ENCODE measurements around the gene ST6GALNAC3.

The ST6GALNAC3 gene

GRCh38 chr1:76247261-76247852 lies 172.8 kb downstream of the ST6GALNAC3 start:
- no peak for DNase-seq (ENCODE audit: low read depth)

GRCh38 chr1:76250271-76250670 lies 175.7 kb downstream of the ST6GALNAC3 start:
- no peak for DNase-seq (ENCODE audit: low read depth)

GRCh38 chr1:76252431-76252830 lies 177.9 kb downstream of the ST6GALNAC3 start:
- DNase-seq (ENCODE audit: low read depth): no peak

GRCh38 chr1:76254104-76255030 lies 179.8 kb downstream of the ST6GALNAC3 start:
- DNase-seq (ENCODE audit: low read depth): no peak

- no peak for DNase-seq (ENCODE audit: low read depth)
Measured at GRCh38 chr1:76256289-76257223, 182.0 kb downstream of the ST6GALNAC3 start.

- DNase-seq (ENCODE audit: low read depth): no peak
Measured at GRCh38 chr1:76257823-76258222, 183.3 kb downstream of the ST6GALNAC3 start.

GRCh38 chr1:76259270-76259669 lies 184.7 kb downstream of the ST6GALNAC3 start:
- DNase-seq (ENCODE audit: low read depth): no peak

GRCh38 chr1:76260279-76260678 lies 185.7 kb downstream of the ST6GALNAC3 start:
- no peak for DNase-seq (ENCODE audit: low read depth)

- no peak for DNase-seq (ENCODE audit: low read depth)
Measured at GRCh38 chr1:76262601-76263000, 188.1 kb downstream of the ST6GALNAC3 start.

GRCh38 chr1:76264642-76265041 lies 190.1 kb downstream of the ST6GALNAC3 start:
- DNase-seq (ENCODE audit: low read depth): no peak

- no peak for DNase-seq (ENCODE audit: low read depth)
Measured at GRCh38 chr1:76266762-76267161, 192.2 kb downstream of the ST6GALNAC3 start.

- no peak for DNase-seq (ENCODE audit: low read depth)
Measured at GRCh38 chr1:76267631-76268030, 193.1 kb downstream of the ST6GALNAC3 start.

- DNase-seq (ENCODE audit: low read depth): no peak
Measured at GRCh38 chr1:76268341-76268740, 193.8 kb downstream of the ST6GALNAC3 start.

GRCh38 chr1:76269155-76269554 lies 194.6 kb downstream of the ST6GALNAC3 start:
- no peak for DNase-seq (ENCODE audit: low read depth)

- no peak for DNase-seq (ENCODE audit: low read depth)
Measured at GRCh38 chr1:76274302-76274701, 199.8 kb downstream of the ST6GALNAC3 start.

GRCh38 chr1:76274718-76275117 lies 200.2 kb downstream of the ST6GALNAC3 start:
- DNase-seq (ENCODE audit: low read depth): no peak

- no peak for DNase-seq (ENCODE audit: low read depth)
Measured at GRCh38 chr1:76278711-76279100, 204.2 kb downstream of the ST6GALNAC3 start.

- DNase-seq (ENCODE audit: low read depth): no peak
Measured at GRCh38 chr1:76279101-76279748, 204.7 kb downstream of the ST6GALNAC3 start.

- DNase-seq (ENCODE audit: low read depth): no peak
Measured at GRCh38 chr1:76281306-76281705, 206.8 kb downstream of the ST6GALNAC3 start.

- no peak for DNase-seq (ENCODE audit: low read depth)
Measured at GRCh38 chr1:76284842-76285241, 210.3 kb downstream of the ST6GALNAC3 start.

- DNase-seq (ENCODE audit: low read depth): no peak
Measured at GRCh38 chr1:76285578-76286135, 211.1 kb downstream of the ST6GALNAC3 start.
